ENCODE measurements around the gene LARP4B. TPM values are rescaled to one million over a fixed set of nuclear protein-coding genes. Genes with fewer than 3 reads are reported as not detected.

Gene LARP4B
- total RNA-seq, 1 experiment from 2014 or later = 122 TPM

DNA sequence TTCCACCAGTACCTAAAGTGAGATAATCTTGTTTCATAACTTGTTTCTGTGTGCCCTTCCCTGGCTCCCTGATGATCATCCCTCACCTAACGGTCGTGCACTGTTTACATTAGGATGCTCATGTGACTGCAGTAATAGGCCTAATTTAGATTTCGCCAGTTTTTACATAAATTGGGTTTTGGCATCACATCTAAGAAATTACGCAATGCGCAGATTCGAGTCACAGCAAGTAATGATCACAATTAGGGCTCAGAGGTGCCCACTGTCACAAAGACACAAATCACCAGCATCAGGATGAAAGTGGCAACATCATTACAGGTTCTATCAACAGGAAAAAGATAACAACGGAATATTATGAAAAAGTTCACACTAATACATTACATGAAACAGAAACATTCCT, 94.7 kb downstream of the LARP4B start:
- intact Hi-C loops (cut with micrococcal nuclease) = no loop called here
- no peak for TF ChIP-seq POLR2A (IDR thresholded peaks at IDR 0.05; ENCODE audit: borderline replicate concordance, extremely low read depth, insufficient read depth, insufficient read length)
- TF ChIP-seq ZNF274 (IDR thresholded peaks at IDR 0.05; ENCODE audit: low read depth, low read length) = no peak
- TF ChIP-seq JUND (IDR thresholded peaks at IDR 0.05) = no peak
- no peak for TF ChIP-seq ELF1 (IDR thresholded peaks at IDR 0.05; ENCODE audit: borderline replicate concordance, low read depth)
- TF ChIP-seq, protein P1, sequence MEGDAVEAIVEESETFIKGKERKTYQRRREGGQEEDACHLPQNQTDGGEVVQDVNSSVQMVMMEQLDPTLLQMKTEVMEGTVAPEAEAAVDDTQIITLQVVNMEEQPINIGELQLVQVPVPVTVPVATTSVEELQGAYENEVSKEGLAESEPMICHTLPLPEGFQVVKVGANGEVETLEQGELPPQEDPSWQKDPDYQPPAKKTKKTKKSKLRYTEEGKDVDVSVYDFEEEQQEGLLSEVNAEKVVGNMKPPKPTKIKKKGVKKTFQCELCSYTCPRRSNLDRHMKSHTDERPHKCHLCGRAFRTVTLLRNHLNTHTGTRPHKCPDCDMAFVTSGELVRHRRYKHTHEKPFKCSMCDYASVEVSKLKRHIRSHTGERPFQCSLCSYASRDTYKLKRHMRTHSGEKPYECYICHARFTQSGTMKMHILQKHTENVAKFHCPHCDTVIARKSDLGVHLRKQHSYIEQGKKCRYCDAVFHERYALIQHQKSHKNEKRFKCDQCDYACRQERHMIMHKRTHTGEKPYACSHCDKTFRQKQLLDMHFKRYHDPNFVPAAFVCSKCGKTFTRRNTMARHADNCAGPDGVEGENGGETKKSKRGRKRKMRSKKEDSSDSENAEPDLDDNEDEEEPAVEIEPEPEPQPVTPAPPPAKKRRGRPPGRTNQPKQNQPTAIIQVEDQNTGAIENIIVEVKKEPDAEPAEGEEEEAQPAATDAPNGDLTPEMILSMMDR (IDR thresholded peaks at IDR 0.05 in 2 of 3, conservative IDR thresholded peaks at IDR 0.05 in 1 of 3; ENCODE audit: borderline replicate concordance in 1 of 3, insufficient read depth in 1 of 3, low read depth in 2 of 3, low read length in 2 of 3) = no peak
- no peak for TF ChIP-seq ZFX (IDR thresholded peaks at IDR 0.05)
- TF ChIP-seq YY1 (IDR thresholded peaks at IDR 0.05; ENCODE audit: extremely low read depth, insufficient replicate concordance, low read depth, low read length) = no peak
- no peak for TF ChIP-seq EZH2 (IDR thresholded peaks at IDR 0.05)
- no peak for TF ChIP-seq CBX3 (IDR thresholded peaks at IDR 0.05; ENCODE audit: low read depth)
- TF ChIP-seq FOSL1 (IDR thresholded peaks at IDR 0.05; ENCODE audit: low read depth) = no peak
- TF ChIP-seq, protein P2, sequence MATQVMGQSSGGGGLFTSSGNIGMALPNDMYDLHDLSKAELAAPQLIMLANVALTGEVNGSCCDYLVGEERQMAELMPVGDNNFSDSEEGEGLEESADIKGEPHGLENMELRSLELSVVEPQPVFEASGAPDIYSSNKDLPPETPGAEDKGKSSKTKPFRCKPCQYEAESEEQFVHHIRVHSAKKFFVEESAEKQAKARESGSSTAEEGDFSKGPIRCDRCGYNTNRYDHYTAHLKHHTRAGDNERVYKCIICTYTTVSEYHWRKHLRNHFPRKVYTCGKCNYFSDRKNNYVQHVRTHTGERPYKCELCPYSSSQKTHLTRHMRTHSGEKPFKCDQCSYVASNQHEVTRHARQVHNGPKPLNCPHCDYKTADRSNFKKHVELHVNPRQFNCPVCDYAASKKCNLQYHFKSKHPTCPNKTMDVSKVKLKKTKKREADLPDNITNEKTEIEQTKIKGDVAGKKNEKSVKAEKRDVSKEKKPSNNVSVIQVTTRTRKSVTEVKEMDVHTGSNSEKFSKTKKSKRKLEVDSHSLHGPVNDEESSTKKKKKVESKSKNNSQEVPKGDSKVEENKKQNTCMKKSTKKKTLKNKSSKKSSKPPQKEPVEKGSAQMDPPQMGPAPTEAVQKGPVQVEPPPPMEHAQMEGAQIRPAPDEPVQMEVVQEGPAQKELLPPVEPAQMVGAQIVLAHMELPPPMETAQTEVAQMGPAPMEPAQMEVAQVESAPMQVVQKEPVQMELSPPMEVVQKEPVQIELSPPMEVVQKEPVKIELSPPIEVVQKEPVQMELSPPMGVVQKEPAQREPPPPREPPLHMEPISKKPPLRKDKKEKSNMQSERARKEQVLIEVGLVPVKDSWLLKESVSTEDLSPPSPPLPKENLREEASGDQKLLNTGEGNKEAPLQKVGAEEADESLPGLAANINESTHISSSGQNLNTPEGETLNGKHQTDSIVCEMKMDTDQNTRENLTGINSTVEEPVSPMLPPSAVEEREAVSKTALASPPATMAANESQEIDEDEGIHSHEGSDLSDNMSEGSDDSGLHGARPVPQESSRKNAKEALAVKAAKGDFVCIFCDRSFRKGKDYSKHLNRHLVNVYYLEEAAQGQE (IDR thresholded peaks at IDR 0.05; ENCODE audit: low read depth) = no peak
- TF ChIP-seq, protein P3, sequence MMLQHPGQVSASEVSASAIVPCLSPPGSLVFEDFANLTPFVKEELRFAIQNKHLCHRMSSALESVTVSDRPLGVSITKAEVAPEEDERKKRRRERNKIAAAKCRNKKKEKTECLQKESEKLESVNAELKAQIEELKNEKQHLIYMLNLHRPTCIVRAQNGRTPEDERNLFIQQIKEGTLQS (IDR thresholded peaks at IDR 0.05) = no peak
- no peak for TF ChIP-seq SIN3A (IDR thresholded peaks at IDR 0.05; ENCODE audit: low read depth)
- TF ChIP-seq SP1 (IDR thresholded peaks at IDR 0.05; ENCODE audit: low read depth) = no peak
- no peak for TF ChIP-seq EGR1 (IDR thresholded peaks at IDR 0.05; ENCODE audit: low read depth)
- Histone ChIP-seq H3K4me2 (ENCODE audit: low read length) (no peak overlapping the region), H3K36me3 (ENCODE audit: control insufficient read depth in 1 of 2, insufficient read depth in 2 of 2, low read length in 2 of 2) (peaks cover 24 to 27% of the 10 kb centered on the region in 2 experiments; a peak in 3 of 4 replicates), H3K27me3 (ENCODE audit: insufficient read depth, low read length) (no peaks in the 10 kb centered on the region), H3K4me3 (replicated peaks in 1 of 2; ENCODE audit: low read depth in 1 of 2, low read length in 2 of 2) (no peak overlapping the region), H3K9me3 (ENCODE audit: control insufficient read depth in 1 of 2, insufficient read depth in 1 of 2, low read depth in 1 of 2, low read length in 2 of 2) (no peaks in the 10 kb centered on the region), H3K27ac (ENCODE audit: low read depth, low read length) (no peak overlapping the region), H3K4me1 (ENCODE audit: control insufficient read depth in 1 of 2, insufficient read depth in 2 of 2, low read length in 2 of 2) (no peaks in the 10 kb centered on the region), H4K20me1 (ENCODE audit: insufficient read depth) (no peaks in the 10 kb centered on the region), H3K79me2 (ENCODE audit: insufficient read depth, low read length) (peaks cover 86% of the 10 kb centered on the region), H3K9me2 (ENCODE audit: insufficient read depth) (no peaks in the 10 kb centered on the region), H3K9ac (ENCODE audit: low read length) (no peak overlapping the region), H2AFZ (ENCODE audit: low read depth, low read length, poor library complexity, severe bottlenecking) (no peak overlapping the region)
- RAD21 ChIA-PET (ENCODE audit: low non-redundant PET in 1 of 2, low total read pairs in 2 of 2, uncharacterized antibody in 2 of 2, unreplicated experiment in 2 of 2) = no interaction called here
- CTCF ChIA-PET = no interaction called here
- no TSS peak for BruUV-seq (replicated peaks)
- POLR2A ChIA-PET = no interaction called here
- no peak for DNase-seq (ENCODE audit: low read depth, low spot score)
- ATAC-seq = no peak

Measured in HCT116 (cell line).